ENCODE data around the gene ADGRG6.

- TF ChIP-seq CTCF (IDR thresholded peaks at IDR 0.05) (no peak), EZH2 (IDR thresholded peaks at IDR 0.05; ENCODE audit: borderline replicate concordance, insufficient read depth, low read depth, low read length, poor library complexity, severe bottlenecking) (no peak)
These were observed 8.7 kb upstream of the ADGRG6 start for GRCh38 chr6:142293121-142293520.

Data from B cell (primary cell).